Muscle layer of duodenum (tissue), 2 donors: ENCODE results near the gene TAAR2.
"Not testable (repeated sequence)": the region's sequence is repeated elsewhere in the genome, so short reads cannot be mapped to it uniquely, and the experiment has no call there.

Experiments
- H3K27ac ChIP-seq: one replicate; pipeline ENCODE4 v1.7.0; 2013; ENCODE audit warnings: mild to moderate bottlenecking, low read length
- H3K27me3 ChIP-seq: one replicate; pipeline ENCODE4 v1.7.0; 2013; ENCODE audit warnings: low read depth, mild to moderate bottlenecking, control low read depth, low read length
- H3K36me3 ChIP-seq, 2 donors: one replicate each; pipeline ENCODE4 v1.7.0; 2013; ENCODE audit warnings: low read length in 2 of 2, control low read depth in 1 of 2, mild to moderate bottlenecking in 1 of 2; ENCODE audit not compliant: insufficient read depth in 2 of 2, control insufficient read depth in 1 of 2
- H3K4me1 ChIP-seq, 2 donors: one replicate each; pipeline ENCODE4 v1.7.0; 2013; ENCODE audit warnings: low read length in 2 of 2, mild to moderate bottlenecking in 2 of 2, control low read depth in 1 of 2, moderate library complexity in 1 of 2; ENCODE audit not compliant: insufficient read depth in 2 of 2, control insufficient read depth in 1 of 2
- H3K4me3 ChIP-seq, 2 donors: one replicate each; pipeline ENCODE4 v1.7.0; 2013; ENCODE audit warnings: low read length in 2 of 2, low read depth in 1 of 2, mild to moderate bottlenecking in 1 of 2
- H3K9me3 ChIP-seq, 2 donors: one replicate each; pipeline ENCODE4 v1.7.0; 2013; ENCODE audit warnings: low read length in 2 of 2, control low read depth in 1 of 2, mild to moderate bottlenecking in 1 of 2; ENCODE audit not compliant: control insufficient read depth in 1 of 2
- donor health status: healthy.

TAAR2 gene

DNA sequence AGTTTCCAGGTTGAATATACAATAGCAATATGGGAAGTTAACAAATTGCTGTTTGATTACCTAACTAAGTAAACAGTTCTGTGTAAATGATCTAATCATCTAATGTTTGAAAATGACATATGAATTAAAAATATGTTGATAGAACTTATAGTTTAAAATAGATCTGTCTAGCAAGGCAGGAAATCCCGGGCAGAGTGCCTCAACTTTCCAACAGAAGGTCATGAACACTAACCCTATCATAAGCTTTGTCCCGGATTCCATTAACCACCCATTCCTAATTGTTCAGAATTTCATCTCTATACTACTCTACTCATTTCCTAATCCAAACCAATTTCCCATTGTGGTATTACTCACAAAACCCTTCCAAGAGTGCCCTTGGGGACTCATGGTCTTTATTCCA, 24.8 kb upstream of the TAAR2 start:
- Histone ChIP-seq H3K9me3 (no peaks in the 10 kb centered on the region), H3K27ac (no peak overlapping the region), H3K36me3 (no peaks in the 10 kb centered on the region), H3K4me1 (no peaks in the 10 kb centered on the region), H3K27me3 (no peaks in the 10 kb centered on the region), H3K4me3 (no peak overlapping the region)

DNA sequence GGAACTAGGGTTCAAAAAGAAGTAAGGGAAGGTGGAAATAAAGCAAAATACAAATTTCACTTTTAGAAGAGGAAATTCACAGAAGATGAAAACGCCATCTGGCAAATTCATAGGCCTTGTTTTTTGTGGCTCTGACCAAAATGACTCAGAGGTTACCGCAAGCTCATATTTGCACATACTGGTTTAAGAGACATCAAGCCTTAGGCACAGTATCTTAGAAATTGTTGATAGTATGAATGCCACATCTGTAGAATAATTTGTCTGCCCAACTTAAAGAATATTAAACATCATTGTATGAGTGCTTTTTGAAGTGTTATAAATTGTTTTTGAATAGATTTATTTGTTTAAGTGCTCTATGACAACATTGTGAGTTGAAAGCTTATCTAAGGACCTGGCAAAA, 24.3 kb upstream of the TAAR2 start:
- Histone ChIP-seq H3K27ac (no peak overlapping the region), H3K4me3 (no peak overlapping the region), H3K9me3 (no peaks in the 10 kb centered on the region), H3K27me3 (no peaks in the 10 kb centered on the region), H3K36me3 (no peaks in the 10 kb centered on the region), H3K4me1 (no peaks in the 10 kb centered on the region)

DNA sequence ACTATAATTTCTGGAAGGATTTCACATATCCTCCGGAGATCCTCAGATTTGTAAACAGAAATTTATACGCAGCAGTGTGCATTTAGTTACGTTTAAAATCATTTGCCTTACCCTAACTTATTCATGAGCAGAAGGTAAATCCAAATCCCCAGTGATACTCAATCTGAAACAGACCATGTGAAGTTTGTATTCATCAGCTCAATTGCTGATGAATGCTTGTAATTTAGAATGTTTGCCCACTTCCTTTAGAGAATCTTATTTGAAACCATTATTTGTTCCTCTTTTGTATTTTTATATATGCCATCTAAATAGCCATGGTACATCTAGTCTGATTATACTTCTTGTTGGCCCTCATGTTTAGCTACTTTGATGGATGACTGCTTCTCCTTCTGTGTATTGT, 19.5 kb upstream of the TAAR2 start:
- H3K27me3 ChIP-seq = no peaks in the 10 kb centered on the region
- no peak overlapping the region for H3K27ac ChIP-seq
- H3K36me3 ChIP-seq = no peaks in the 10 kb centered on the region
- no peak overlapping the region for H3K4me3 ChIP-seq
- no peaks in the 10 kb centered on the region for H3K9me3 ChIP-seq
- no peaks in the 10 kb centered on the region for H3K4me1 ChIP-seq

DNA sequence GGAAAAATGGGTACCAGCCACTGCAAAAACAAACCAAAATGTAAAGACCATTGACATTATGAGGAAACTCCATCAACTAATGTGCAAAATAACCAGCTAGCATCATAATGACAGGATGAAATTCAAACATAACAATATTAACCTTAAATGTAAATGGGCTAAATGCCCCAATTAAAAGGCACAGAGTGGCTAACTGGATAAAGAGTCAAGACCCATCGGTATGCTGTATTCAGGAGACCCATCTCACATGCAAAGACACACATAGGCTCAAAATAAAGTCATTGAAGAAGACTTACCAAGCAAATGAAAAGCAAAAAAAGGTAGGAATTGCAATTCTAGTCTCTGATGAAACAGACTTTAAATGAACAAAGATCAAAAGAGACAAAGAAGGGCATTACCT, 13.1 kb upstream of the TAAR2 start:
- not testable (repeated sequence) for H3K4me1 ChIP-seq, H3K4me3 ChIP-seq, H3K27ac ChIP-seq, H3K9me3 ChIP-seq, H3K36me3 ChIP-seq, H3K27me3 ChIP-seq

DNA sequence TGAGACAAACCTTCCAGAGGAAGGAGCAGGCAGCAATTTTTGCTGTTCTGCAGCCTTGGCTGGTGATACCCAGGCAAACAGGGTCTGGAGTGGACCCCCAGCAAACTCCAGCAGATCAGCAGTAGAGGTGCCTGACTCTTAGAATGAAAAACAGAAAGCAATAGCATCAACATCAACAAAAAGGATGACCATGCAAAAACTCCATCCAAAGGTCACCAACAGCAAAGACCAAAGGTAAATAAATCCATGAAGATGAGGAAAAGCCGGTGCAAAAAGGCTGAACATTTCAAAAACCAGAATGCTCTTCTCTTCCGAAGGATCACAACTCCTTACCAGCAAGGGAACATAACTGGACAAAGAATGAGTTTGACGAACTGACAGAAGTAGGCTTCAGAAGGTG, 11.8 kb upstream of the TAAR2 start:
- H3K27me3 ChIP-seq, H3K4me1 ChIP-seq, H3K4me3 ChIP-seq, H3K9me3 ChIP-seq, H3K36me3 ChIP-seq, H3K27ac ChIP-seq: not testable (repeated sequence)

DNA sequence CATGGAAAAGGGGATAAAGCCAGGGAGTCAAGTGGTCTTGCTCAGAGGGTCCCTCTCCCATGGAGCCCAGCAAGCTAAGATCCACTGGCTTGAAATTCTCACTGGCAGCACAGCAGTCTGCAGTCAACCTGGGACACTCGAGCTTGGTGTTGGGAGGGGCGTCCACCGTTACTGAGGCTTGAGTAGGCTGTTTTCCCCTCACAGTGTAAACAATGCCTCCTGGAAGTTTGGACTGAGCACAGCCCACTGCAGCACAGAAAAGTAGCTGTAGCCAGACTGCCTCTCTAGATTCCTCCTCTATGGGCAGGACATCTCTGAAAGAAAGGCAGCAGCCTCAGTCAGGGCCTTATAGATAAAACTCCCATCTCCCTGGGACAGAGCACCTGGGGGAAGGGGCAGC, 11.2 kb upstream of the TAAR2 start:
- not testable (repeated sequence) for H3K36me3 ChIP-seq, H3K9me3 ChIP-seq, H3K4me1 ChIP-seq, H3K4me3 ChIP-seq, H3K27ac ChIP-seq, H3K27me3 ChIP-seq

DNA sequence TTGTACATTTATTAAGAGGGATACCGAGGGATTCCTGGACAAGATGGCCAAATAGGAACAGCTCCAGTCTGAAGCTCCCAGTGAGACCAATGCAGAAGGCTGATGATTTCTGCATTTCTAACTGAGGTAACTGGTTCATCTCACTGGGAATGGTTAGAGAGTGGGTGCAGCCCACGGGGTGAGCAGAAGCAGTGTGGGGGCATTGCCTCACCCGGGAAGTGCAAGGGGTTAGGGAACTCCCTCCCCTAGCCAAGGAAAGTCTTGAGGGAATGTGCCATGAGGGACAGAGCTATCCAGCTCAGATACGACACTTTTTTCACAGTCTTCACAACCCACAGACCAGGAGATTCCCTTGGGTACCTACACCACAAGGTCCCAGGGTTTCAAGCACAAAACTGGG, 10.7 kb upstream of the TAAR2 start:
- Histone ChIP-seq H3K36me3 (no peaks in the 10 kb centered on the region), H3K4me1 (no peaks in the 10 kb centered on the region), H3K4me3 (no peak overlapping the region), H3K27ac (no peak overlapping the region), H3K27me3 (no peaks in the 10 kb centered on the region), H3K9me3 (no peaks in the 10 kb centered on the region)

DNA sequence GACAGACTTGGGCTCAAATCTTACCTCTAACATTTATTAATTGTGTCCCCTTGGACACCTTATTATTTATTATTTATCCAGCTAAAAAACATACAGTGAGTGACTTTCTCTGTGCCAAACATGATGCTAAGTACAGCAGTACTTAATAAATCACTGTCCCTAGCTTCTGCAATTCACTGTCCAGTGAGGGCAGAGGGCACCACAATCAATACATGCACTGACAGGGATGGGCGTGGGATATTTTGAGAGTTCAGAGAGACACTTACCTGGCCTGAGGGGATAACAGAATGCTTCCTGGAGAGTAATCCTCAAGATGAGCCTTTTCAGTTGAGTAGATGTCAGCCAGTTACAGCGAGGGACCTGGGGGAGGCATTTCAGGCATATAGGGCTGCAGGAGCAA, 9.3 kb upstream of the TAAR2 start:
- Histone ChIP-seq H3K27ac (no peak overlapping the region), H3K4me1 (no peaks in the 10 kb centered on the region), H3K9me3 (no peaks in the 10 kb centered on the region), H3K4me3 (no peak overlapping the region), H3K36me3 (no peaks in the 10 kb centered on the region), H3K27me3 (no peaks in the 10 kb centered on the region)

DNA sequence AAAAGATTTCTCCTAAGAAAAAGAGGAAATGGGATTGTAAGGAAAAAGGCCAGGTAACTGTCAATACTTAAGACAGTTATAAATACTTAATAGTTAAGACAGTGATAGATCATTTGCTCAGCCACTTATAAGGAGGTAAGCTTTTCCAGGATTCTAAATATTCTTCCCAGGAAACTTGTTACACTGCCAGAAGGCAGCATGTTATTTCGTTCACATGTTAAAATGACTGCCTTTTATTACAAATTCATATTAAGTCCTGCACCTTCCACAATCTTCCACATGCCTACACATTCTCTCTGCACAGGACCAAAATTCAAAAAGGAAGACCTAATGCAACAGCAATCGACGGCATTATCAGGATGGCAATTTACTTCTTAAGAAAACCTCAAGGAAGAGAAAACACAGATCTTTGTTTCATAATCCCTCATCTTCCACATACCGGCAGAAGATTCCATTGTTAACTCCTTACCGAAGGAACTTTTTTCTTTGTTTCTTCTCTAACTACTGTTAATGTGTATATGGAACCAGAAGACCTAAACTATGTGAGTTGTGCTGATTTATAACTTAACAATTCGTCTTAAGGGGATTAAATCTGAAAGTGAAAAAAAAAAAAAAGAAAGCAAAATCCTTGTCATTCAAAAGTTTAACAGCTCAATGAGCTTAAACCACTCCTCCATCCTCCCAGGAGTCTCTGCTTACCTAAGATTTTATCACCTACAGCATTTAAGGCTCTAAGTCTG, 799 bp downstream of the TAAR2 start:
- Histone ChIP-seq H3K9me3 (no peaks in the 10 kb centered on the region), H3K4me3 (no peak overlapping the region), H3K27ac (no peak overlapping the region), H3K27me3 (no peaks in the 10 kb centered on the region), H3K4me1 (no peaks in the 10 kb centered on the region), H3K36me3 (no peaks in the 10 kb centered on the region)

DNA sequence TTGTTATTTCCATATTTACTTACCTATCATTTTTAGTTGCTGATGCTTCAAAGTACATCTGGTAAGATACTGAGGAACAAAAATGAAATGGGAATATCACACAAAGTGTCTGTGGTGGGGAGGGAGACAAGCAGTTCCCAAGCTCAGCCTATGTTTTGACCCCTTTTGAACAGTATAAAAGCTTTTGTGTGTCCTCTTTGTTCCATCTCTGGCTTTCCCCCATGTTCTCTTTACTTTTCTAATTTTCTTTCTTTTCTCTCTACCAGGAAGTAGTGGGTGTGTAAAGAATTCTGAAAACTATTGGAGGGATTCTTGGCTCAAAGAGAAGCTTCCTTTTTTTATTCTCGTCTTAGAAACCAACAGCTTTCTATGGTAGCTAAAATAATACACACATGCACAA, 7.4 kb downstream of the TAAR2 start:
- Histone ChIP-seq H3K9me3 (no peaks in the 10 kb centered on the region), H3K4me3 (no peak overlapping the region), H3K27me3 (no peaks in the 10 kb centered on the region), H3K4me1 (no peaks in the 10 kb centered on the region), H3K27ac (no peak overlapping the region), H3K36me3 (no peaks in the 10 kb centered on the region)

DNA sequence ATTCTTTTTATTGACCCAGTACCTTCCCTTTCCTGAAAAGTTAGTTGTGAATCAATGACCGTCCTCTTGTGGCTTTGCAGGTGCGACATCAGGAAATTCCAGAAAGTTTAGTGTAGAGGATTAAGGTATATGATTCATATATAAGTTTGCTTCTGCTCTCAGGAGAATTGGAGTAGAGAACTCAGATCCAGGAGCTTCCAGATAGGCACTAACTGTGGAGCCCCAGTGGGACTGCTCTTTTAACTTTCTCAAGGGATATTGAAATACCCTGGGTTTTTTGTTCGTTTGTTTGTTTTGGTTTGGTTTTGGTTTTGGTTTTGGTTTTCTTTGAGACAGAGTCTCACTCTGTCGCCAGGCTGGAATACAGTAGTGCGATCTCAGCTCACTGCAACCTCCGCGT, 9.5 kb downstream of the TAAR2 start:
- H3K9me3 ChIP-seq = no peaks in the 10 kb centered on the region
- no peaks in the 10 kb centered on the region for H3K4me1 ChIP-seq
- H3K36me3 ChIP-seq = no peaks in the 10 kb centered on the region
- H3K4me3 ChIP-seq = peak overlapping the region in 1 of 2 donors; percentile 38
- H3K27me3 ChIP-seq = no peaks in the 10 kb centered on the region
- H3K27ac ChIP-seq = peak overlapping the region; percentile 6

DNA sequence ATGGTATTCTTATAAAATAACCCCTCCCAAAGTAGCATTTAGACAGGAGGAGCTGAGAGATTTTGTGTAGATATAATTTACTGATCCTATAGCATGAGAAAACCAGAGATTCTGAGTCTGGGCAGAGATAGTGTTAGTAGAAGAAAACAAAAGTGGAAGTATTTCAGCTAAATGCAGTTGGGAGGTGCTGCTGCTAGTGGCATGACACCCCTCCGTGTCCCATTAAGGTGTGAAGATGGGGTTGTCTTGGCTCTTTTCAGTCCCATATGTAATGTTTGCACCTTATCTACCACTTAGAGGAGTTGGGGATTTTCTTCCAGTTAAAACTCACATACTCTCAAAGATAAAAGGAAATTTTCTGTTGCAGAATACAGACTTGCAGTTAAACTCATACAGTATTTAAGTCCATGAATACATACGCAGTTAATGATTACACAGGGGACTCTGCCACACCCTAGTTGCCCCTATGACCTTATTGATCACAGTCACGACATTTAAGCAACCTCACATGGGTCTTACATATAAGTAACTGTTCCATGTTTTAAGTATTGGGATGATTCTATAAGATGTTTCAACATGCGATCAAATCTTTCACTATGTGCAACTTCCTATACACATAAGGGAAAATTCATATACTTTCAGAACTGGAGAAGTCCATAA, 11.5 kb downstream of the TAAR2 start:
- Histone ChIP-seq H3K9me3 (no peaks in the 10 kb centered on the region), H3K4me1 (no peaks in the 10 kb centered on the region), H3K27ac (peak overlapping the region; percentile 27), H3K36me3 (no peaks in the 10 kb centered on the region), H3K4me3 (peak overlapping the region in 1 of 2 donors; percentile 31), H3K27me3 (no peaks in the 10 kb centered on the region)
